ENCODE results near the gene OFD1.

- no peak for TF ChIP-seq CTCF (IDR thresholded peaks at IDR 0.05)
- TF ChIP-seq ZFX (IDR thresholded peaks at IDR 0.05; ENCODE audit: borderline replicate concordance), result no peak
Observed at GRCh38 chrX:13748486-13748885, 13.9 kb downstream of the OFD1 start.
